ENCODE results near the gene PPP1R26. TPM values are rescaled to one million over a fixed set of nuclear protein-coding genes. Genes with fewer than 3 reads are reported as not detected.
"Not testable (repeated sequence)": the region's sequence is repeated elsewhere in the genome, so short reads cannot be mapped to it uniquely, and the experiment has no call there.

Gene PPP1R26
- polyA plus RNA-seq, 2 of the 4 experiments (the other 2 are of a cell fraction) = 8.5 to 12.7 TPM

DNA sequence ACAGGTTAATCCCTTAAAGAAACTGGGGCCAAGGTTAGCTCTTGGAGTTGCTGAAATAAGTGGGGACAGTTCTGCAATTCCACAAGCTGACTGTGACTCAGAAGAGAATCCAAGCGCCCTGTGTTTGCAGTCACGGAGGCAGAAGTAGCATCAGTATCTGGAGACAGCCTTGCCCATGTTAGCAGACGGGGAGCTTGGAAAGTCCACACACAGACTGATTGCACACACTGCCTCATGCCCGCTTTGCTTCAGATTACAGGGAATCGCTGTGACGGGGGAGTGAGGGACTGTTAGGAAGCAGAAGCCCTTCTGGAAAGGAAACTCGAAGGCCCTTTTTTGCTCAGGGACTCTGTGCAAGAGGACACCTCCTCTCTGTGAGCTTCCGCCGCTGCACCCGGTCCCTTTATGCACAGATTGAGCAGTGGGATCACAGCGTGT lies 30.9 kb upstream of the PPP1R26 start:
- CTCF ChIA-PET = interaction anchor here (0.5 to 1.6 kb wide), 5 partner anchors 10 to 492 kb away, joined by 3 to 4 read pairs (median 4); no protein-coding TSS in a partner anchor
- POLR2A ChIA-PET = no interaction called here
- FAIRE-seq (no peak), DNase-seq (ENCODE audit: low read depth in 1 of 2, low spot score in 1 of 2) (no peak), ATAC-seq (peak; percentile 53 to 62; a peak in 5 of 6 replicates)
- no peak overlapping the region for H3K4me3 ChIP-seq
- no peaks in the 10 kb centered on the region for H3K9me3 ChIP-seq
- H3K4me2 ChIP-seq = no peak overlapping the region
- WGBS (ENCODE audit: missing lambda C conversion rate) = 69% methylated on average over 11 of the region's 11 CpGs
- no peak for TF ChIP-seq CHD4 (IDR thresholded peaks at IDR 0.05; ENCODE audit: borderline replicate concordance)
- no peak for TF ChIP-seq NFE2L2 (conservative IDR thresholded peaks at IDR 0.05; ENCODE audit: low read length)
- no peak for TF ChIP-seq HOXB5 (CRISPR knock-in tag; IDR thresholded peaks at IDR 0.05)
- TF ChIP-seq, protein P1, sequence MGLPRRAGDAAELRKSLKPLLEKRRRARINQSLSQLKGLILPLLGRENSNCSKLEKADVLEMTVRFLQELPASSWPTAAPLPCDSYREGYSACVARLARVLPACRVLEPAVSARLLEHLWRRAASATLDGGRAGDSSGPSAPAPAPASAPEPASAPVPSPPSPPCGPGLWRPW (IDR thresholded peaks at IDR 0.05) = no peak
- TF ChIP-seq, protein P2, sequence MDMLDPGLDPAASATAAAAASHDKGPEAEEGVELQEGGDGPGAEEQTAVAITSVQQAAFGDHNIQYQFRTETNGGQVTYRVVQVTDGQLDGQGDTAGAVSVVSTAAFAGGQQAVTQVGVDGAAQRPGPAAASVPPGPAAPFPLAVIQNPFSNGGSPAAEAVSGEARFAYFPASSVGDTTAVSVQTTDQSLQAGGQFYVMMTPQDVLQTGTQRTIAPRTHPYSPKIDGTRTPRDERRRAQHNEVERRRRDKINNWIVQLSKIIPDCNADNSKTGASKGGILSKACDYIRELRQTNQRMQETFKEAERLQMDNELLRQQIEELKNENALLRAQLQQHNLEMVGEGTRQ (IDR thresholded peaks at IDR 0.05) = no peak
- no peak for TF ChIP-seq EHMT2 (IDR thresholded peaks at IDR 0.05; ENCODE audit: low read depth)
- no peak for TF ChIP-seq KDM1A (IDR thresholded peaks at IDR 0.05; ENCODE audit: low read depth)
- no peak for TF ChIP-seq MYC (IDR thresholded peaks at IDR 0.05; ENCODE audit: borderline replicate concordance, low read length)
- TF ChIP-seq RFX5 (IDR thresholded peaks at IDR 0.05) = no peak
- TF ChIP-seq KDM5A (IDR thresholded peaks at IDR 0.05) = no peak
- TF ChIP-seq TFCP2L1 (CRISPR knock-in tag; IDR thresholded peaks at IDR 0.05) = no peak
- TF ChIP-seq ZC3H11A (IDR thresholded peaks at IDR 0.05) = no peak
- TF ChIP-seq EP300 (IDR thresholded peaks at IDR 0.05) = no peak
- TF ChIP-seq, protein P3, sequence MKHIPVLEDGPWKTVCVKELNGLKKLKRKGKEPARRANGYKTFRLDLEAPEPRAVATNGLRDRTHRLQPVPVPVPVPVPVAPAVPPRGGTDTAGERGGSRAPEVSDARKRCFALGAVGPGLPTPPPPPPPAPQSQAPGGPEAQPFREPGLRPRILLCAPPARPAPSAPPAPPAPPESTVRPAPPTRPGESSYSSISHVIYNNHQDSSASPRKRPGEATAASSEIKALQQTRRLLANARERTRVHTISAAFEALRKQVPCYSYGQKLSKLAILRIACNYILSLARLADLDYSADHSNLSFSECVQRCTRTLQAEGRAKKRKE (CRISPR knock-in tag; IDR thresholded peaks at IDR 0.05; ENCODE audit: low read depth) = no peak
- TF ChIP-seq TP53 (CRISPR knock-in tag; IDR thresholded peaks at IDR 0.05) = no peak
- TF ChIP-seq, protein P4, sequence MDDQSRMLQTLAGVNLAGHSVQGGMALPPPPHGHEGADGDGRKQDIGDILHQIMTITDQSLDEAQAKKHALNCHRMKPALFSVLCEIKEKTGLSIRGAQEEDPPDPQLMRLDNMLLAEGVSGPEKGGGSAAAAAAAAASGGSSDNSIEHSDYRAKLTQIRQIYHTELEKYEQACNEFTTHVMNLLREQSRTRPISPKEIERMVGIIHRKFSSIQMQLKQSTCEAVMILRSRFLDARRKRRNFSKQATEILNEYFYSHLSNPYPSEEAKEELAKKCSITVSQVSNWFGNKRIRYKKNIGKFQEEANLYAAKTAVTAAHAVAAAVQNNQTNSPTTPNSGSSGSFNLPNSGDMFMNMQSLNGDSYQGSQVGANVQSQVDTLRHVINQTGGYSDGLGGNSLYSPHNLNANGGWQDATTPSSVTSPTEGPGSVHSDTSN (IDR thresholded peaks at IDR 0.05) = no peak
- TF ChIP-seq CHD2 (IDR thresholded peaks at IDR 0.05; ENCODE audit: low read length, partially characterized antibody) = no peak
- no peaks in the 10 kb centered on the region for H3K4me1 ChIP-seq
- no peak overlapping the region for H3K27ac ChIP-seq

DNA sequence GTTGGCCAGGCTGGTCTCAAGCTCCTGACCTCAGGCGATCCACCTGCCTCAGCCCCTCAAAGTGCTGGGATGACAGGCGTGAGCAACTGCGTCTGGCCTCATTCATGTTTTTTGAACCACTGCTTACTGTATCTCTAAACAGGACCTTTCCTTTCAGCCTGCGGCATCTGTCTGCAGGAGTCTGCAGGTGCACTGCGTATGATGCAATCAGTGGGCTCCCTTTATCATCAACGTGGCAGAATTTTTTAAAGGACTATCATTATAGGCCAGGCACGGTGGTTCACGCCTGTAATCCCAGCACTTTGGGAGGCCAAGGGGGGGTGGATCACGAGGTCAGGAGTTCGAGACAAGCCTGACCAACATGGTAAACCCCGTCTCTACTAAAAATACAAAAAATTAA lies 30.1 kb upstream of the PPP1R26 start:
- CTCF ChIA-PET = interaction anchor here (1.2 to 1.3 kb wide), 2 partner anchors 9 to 10 kb away, joined by 3 to 4 read pairs; no protein-coding TSS in a partner anchor
- WGBS (ENCODE audit: missing lambda C conversion rate) = 63% methylated on average over 11 of the region's 11 CpGs
- FAIRE-seq; H3K9me3 ChIP-seq; ATAC-seq; H3K4me2 ChIP-seq; DNase-seq (ENCODE audit: low read depth in 1 of 2, low spot score in 1 of 2); H3K27ac ChIP-seq; H3K4me3 ChIP-seq; POLR2A ChIA-PET; H3K4me1 ChIP-seq: not testable (repeated sequence)

DNA sequence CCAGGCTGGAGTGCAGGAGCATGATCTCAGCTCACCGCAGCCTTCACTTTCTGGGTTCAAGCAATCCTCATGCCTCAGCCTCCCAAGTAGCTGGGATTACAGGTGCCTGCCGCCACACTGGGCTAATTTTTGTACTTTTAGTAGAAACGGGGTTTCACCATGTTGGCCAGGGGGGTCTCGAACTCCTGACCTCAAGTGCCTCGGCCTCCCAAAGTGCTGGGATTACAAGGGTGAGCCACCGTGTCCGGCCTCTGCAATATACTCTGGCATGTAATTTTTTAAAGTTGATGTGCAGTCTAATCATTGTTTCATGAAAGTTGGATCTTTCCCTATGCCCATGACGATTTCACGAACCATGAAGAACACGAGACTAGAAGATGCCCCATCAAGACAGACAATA lies 28.6 kb upstream of the PPP1R26 start:
- Histone ChIP-seq H3K4me2 (no peak overlapping the region), H3K9me3 (peaks cover 9% of the 10 kb centered on the region; the same call in 2 of the 3 replicates), H3K4me3 (no peak overlapping the region), H3K27ac (no peak overlapping the region), H3K4me1 (no peaks in the 10 kb centered on the region)
- DNase-seq (ENCODE audit: low read depth in 1 of 2, low spot score in 1 of 2) = no peak
- no peak for FAIRE-seq
- ChIA-PET CTCF (interaction anchor here (0.7 to 2.1 kb wide), 3 partner anchors 10 to 38 kb away, joined by 3 to 6 read pairs (median 4); no protein-coding TSS in a partner anchor), POLR2A (no interaction called here)
- no peak for ATAC-seq
- TF ChIP-seq FOSB (CRISPR knock-in tag; IDR thresholded peaks at IDR 0.05) (no peak), CBX2 (IDR thresholded peaks at IDR 0.05; ENCODE audit: borderline replicate concordance, low read depth) (no peak), FOXS1 (CRISPR knock-in tag; IDR thresholded peaks at IDR 0.05) (no peak), HOXB5 (CRISPR knock-in tag; IDR thresholded peaks at IDR 0.05) (no peak), RAD21 (conservative IDR thresholded peaks at IDR 0.05 in 1 of 2, IDR thresholded peaks at IDR 0.05 in 1 of 2) (no peak), KDM1A (IDR thresholded peaks at IDR 0.05; ENCODE audit: low read depth) (no peak)
- TF ChIP-seq, protein P5, sequence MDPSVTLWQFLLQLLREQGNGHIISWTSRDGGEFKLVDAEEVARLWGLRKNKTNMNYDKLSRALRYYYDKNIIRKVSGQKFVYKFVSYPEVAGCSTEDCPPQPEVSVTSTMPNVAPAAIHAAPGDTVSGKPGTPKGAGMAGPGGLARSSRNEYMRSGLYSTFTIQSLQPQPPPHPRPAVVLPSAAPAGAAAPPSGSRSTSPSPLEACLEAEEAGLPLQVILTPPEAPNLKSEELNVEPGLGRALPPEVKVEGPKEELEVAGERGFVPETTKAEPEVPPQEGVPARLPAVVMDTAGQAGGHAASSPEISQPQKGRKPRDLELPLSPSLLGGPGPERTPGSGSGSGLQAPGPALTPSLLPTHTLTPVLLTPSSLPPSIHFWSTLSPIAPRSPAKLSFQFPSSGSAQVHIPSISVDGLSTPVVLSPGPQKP (IDR thresholded peaks at IDR 0.05; ENCODE audit: low read depth, low read length) = no peak
- TF ChIP-seq, protein P2 (IDR thresholded peaks at IDR 0.05) = no peak
- WGBS (ENCODE audit: missing lambda C conversion rate) = 52% methylated on average over 10 of the region's 10 CpGs

DNA sequence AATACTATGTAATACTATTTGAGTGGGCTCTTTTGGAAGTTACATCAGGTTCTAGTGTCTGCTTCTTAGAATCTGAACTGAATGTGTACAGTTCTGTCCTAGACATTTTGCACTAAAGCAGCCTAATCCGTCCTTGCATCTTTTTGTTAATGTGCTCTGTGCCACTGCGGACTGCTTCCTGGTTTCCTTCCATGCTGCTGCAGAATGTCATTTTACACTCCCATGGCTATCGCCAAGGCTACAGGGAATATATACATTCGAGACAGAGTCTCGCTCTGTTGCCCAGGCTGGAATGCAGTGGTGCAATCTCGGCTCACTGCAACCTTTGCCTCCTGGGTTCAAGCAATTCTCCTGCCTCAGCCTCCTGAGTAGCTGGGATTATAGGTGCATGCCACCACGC lies 27.7 kb upstream of the PPP1R26 start:
- H3K4me3 ChIP-seq; H3K4me2 ChIP-seq; H3K9me3 ChIP-seq; DNase-seq (ENCODE audit: low read depth in 1 of 2, low spot score in 1 of 2); ATAC-seq; H3K4me1 ChIP-seq; H3K27ac ChIP-seq; FAIRE-seq; POLR2A ChIA-PET: not testable (repeated sequence)
- CTCF ChIA-PET = interaction anchor here (1.2 to 2.8 kb wide), 3 partner anchors 8 to 39 kb away, joined by 5 to 13 read pairs (median 6); no protein-coding TSS in a partner anchor
- 65% methylated on average over 7 of the region's 7 CpGs for WGBS (ENCODE audit: missing lambda C conversion rate)

Data from A549 (cell line).